Right lobe of liver (tissue), 4 donors: ENCODE results near the gene CASZ1.

Experiments used
- POLR2A ChIP-seq: fragments of 450-650 bp; IDR thresholded peaks from one replicate; pipeline ENCODE4 v1.6.1; 2017; ENCODE audit warnings: antibody characterized with exemption, mild to moderate bottlenecking
- TF ChIP-seq, protein P1 (sequence below), 4 donors: fragments of 200-600 bp in 3 of 4; fragments of 450-650 bp in 1 of 4; IDR thresholded peaks; one replicate each; pipeline versions ENCODE4 v1.5.1 to v1.8.0; 2016 to 2022; ENCODE audit warnings: antibody characterized with exemption in 4 of 4, mild to moderate bottlenecking in 2 of 4
- donor health status: DM: no; HTN: no; CAD: no.
- donor health status: DM: no; HTN: no; CAD: no.
- donor health status: DM: no; HTN: yes; CAD: no.

GRCh38 chr1:10678852-10679251, 117.6 kb downstream of the CASZ1 start:
- TF ChIP-seq, protein P1, sequence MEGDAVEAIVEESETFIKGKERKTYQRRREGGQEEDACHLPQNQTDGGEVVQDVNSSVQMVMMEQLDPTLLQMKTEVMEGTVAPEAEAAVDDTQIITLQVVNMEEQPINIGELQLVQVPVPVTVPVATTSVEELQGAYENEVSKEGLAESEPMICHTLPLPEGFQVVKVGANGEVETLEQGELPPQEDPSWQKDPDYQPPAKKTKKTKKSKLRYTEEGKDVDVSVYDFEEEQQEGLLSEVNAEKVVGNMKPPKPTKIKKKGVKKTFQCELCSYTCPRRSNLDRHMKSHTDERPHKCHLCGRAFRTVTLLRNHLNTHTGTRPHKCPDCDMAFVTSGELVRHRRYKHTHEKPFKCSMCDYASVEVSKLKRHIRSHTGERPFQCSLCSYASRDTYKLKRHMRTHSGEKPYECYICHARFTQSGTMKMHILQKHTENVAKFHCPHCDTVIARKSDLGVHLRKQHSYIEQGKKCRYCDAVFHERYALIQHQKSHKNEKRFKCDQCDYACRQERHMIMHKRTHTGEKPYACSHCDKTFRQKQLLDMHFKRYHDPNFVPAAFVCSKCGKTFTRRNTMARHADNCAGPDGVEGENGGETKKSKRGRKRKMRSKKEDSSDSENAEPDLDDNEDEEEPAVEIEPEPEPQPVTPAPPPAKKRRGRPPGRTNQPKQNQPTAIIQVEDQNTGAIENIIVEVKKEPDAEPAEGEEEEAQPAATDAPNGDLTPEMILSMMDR (IDR thresholded peaks at IDR 0.05), result no peak
- no peak for TF ChIP-seq POLR2A
